Measurements from ENCODE around the gene ANKRD23.

DNA sequence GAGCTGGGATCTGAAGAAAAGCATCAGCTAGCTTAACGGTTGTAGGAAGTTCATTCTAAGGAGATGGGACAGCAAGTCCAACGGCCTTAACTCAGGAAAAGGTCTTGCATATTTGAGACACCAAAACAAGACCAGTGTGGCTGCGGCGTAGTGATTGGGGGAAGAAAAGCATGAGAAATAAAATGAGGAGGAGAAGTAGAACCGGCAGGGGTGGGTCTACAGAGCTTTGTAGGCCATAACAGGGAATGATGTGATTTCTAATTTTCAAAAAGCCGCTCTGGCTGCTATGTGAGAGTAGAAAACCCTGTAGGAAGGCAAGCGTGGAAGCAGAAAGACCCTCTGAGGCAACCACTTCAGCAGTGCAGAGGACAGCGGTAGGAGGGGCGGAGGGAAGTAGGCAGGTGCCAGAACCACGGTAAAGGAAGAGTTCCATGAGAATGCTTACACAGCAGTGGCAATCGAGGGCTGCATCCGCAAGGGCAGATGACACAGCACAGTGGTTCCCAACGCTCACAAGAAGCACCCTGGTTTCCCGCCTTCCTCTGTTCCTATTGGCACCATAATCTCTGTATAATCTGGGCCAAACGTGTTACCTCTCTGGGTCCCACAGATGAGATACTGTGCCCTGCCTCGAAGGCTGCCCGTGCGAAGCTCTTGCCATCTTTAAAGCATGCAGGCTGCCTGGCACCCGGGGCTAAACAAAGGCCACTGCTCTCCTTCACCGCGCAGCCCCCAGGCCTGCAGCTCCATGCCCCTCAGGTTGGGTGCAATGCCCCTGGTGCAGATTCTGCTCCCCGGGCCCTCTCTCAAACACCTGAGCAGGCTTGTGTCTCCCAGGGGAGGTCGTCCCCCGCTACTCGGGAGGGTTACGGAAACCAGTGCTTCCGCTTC, 13.2 kb upstream of the ANKRD23 start:
- TF ChIP-seq FOXM1 (IDR thresholded peaks at IDR 0.05; ENCODE audit: borderline replicate concordance, low read depth): no peak
- TF ChIP-seq, protein P1, sequence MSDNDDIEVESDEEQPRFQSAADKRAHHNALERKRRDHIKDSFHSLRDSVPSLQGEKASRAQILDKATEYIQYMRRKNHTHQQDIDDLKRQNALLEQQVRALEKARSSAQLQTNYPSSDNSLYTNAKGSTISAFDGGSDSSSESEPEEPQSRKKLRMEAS (IDR thresholded peaks at IDR 0.05): peak; percentile 64; the same call in 1 of the 2 replicates
- TF ChIP-seq, protein P2, sequence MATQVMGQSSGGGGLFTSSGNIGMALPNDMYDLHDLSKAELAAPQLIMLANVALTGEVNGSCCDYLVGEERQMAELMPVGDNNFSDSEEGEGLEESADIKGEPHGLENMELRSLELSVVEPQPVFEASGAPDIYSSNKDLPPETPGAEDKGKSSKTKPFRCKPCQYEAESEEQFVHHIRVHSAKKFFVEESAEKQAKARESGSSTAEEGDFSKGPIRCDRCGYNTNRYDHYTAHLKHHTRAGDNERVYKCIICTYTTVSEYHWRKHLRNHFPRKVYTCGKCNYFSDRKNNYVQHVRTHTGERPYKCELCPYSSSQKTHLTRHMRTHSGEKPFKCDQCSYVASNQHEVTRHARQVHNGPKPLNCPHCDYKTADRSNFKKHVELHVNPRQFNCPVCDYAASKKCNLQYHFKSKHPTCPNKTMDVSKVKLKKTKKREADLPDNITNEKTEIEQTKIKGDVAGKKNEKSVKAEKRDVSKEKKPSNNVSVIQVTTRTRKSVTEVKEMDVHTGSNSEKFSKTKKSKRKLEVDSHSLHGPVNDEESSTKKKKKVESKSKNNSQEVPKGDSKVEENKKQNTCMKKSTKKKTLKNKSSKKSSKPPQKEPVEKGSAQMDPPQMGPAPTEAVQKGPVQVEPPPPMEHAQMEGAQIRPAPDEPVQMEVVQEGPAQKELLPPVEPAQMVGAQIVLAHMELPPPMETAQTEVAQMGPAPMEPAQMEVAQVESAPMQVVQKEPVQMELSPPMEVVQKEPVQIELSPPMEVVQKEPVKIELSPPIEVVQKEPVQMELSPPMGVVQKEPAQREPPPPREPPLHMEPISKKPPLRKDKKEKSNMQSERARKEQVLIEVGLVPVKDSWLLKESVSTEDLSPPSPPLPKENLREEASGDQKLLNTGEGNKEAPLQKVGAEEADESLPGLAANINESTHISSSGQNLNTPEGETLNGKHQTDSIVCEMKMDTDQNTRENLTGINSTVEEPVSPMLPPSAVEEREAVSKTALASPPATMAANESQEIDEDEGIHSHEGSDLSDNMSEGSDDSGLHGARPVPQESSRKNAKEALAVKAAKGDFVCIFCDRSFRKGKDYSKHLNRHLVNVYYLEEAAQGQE (IDR thresholded peaks at IDR 0.05; ENCODE audit: low read depth): no peak
- no peak for TF ChIP-seq YY1 (IDR thresholded peaks at IDR 0.05; ENCODE audit: low read depth)
- TF ChIP-seq EGR1 (IDR thresholded peaks at IDR 0.05): no peak
- TF ChIP-seq TCF12 (IDR thresholded peaks at IDR 0.05; ENCODE audit: low read depth): no peak
- no peak for TF ChIP-seq EP300 (IDR thresholded peaks at IDR 0.05; ENCODE audit: borderline replicate concordance)
- TF ChIP-seq ZBTB7A (IDR thresholded peaks at IDR 0.05; ENCODE audit: low read depth): no peak
- TF ChIP-seq TAF1 (IDR thresholded peaks at IDR 0.05; ENCODE audit: low read depth): no peak
- no peak for TF ChIP-seq CEBPB (IDR thresholded peaks at IDR 0.05)
- TF ChIP-seq TEAD4 (IDR thresholded peaks at IDR 0.05): no peak
- TF ChIP-seq RAD21 (IDR thresholded peaks at IDR 0.05; ENCODE audit: low read depth): no peak
- no peak for TF ChIP-seq CREB1 (IDR thresholded peaks at IDR 0.05; ENCODE audit: low read depth)
